ENCODE data around the gene BIRC3. TPM values are rescaled to one million over a fixed set of nuclear protein-coding genes. Genes with fewer than 3 reads are reported as not detected.
A peak's percentile ranks its signal among the peaks of the same experiment; 100 is the strongest.

Gene BIRC3
- total and polyA plus RNA-seq, 12 donors = 1.1 to 16.5 (median 5.4) TPM

DNA sequence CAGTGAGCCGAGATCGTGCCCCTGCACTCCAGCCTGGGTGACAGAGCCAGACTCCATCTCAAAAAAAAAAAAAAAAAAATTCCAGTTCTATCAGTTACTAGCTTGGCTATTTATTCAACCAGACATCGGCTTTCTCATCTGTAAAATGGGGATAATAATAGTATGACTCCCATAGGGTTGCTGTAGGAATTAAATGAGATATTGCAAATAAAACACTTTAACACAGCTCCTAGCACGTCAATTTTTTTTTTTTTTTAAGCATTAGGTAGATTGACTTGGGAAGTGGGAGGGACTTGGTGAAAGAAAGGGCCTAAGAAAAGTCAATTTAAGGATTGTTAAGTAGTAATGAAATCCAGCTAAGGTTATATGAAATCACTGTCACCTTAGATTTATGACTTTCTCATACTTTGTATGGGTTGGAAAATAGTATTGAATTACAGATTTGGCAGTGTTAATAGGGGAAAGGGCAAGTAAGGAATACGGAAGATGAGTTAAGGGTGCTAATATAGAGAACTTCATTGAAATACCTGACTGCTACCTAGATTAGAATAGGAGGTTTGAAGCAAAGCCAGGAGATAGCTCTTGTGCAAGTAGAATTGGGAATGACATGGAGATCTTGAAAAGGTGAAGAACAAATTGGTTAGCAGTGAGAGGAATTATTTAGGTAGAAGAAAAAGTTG lies 58.6 kb downstream of the BIRC3 start:
- no peak overlapping the region for H3K4me3 ChIP-seq
- ATAC-seq (no peak), DNase-seq (no peak)
- H3K4me1 ChIP-seq = no peaks in the 10 kb centered on the region
- no peak for TF ChIP-seq CTCF (IDR thresholded peaks at IDR 0.05)
- H3K36me3 ChIP-seq = peaks cover 0 to 62% (median 20%) of the 10 kb centered on the region in 9 donors
- H3K27me3 ChIP-seq = no peaks in the 10 kb centered on the region
- H3K27ac ChIP-seq = no peak overlapping the region
- no peaks in the 10 kb centered on the region for H3K9me3 ChIP-seq
- intact Hi-C loops (cut with DNase I) = no loop called here
- 88 to 93% methylated on average over 5 of the region's 5 CpGs for WGBS, 2 donors

- no peak for TF ChIP-seq CTCF (IDR thresholded peaks at IDR 0.05)
- WGBS, 2 donors = 84 to 85% methylated on average over 2 of the region's 2 CpGs
- no peak overlapping the region for H3K4me3 ChIP-seq
- H3K9me3 ChIP-seq = no peaks in the 10 kb centered on the region
- no peak for DNase-seq
- H3K36me3 ChIP-seq = peaks cover 0 to 74% (median 20%) of the 10 kb centered on the region in 9 donors
- peaks cover 0 to 5% (median 0%) of the 10 kb centered on the region in 9 donors for H3K4me1 ChIP-seq
- intact Hi-C loops (cut with DNase I) = no loop called here
- no peak for ATAC-seq
- no peak overlapping the region for H3K27ac ChIP-seq
- no peaks in the 10 kb centered on the region for H3K27me3 ChIP-seq
These were observed 60.6 kb downstream of the BIRC3 start for GRCh38 chr11:102377891-102378290.

DNA sequence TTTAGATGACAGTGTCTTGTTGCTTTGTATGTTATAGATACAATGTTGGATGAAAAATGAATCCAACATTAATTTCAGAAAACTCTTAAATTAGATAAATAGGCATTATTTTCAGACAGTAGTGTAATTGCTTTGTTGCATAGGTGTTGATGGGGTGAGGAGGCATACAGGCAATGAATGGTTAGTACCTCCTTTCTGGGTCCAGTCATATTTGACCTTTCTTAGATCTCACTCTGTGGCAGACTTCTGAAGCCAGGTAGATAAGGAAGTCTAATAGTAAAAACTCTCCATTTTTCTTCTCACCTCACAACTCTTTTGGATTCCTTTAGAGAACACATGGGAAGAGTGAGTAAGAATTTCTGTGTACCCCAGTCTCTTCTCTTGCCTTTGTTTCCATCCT lies 61.5 kb downstream of the BIRC3 start:
- ATAC-seq (no peak), DNase-seq (no peak)
- no peak for TF ChIP-seq CTCF (IDR thresholded peaks at IDR 0.05)
- Histone ChIP-seq H3K36me3 (peaks cover 0 to 74% (median 20%) of the 10 kb centered on the region in 9 donors), H3K27me3 (no peaks in the 10 kb centered on the region), H3K4me1 (peaks cover 0 to 14% (median 6%) of the 10 kb centered on the region in 9 donors), H3K4me3 (no peak overlapping the region), H3K9me3 (no peaks in the 10 kb centered on the region), H3K27ac (no peak overlapping the region)
- intact Hi-C loops (cut with DNase I) = no loop called here

GRCh38 chr11:102382384-102382783 lies 65.1 kb downstream of the BIRC3 start:
- no peak for DNase-seq

More at GRCh38 chr11:102382384-102382783, 65.1 kb downstream of the BIRC3 start:
- Histone ChIP-seq H3K9me3 (no peaks in the 10 kb centered on the region), H3K4me1 (peaks cover 0 to 34% (median 16%) of the 10 kb centered on the region in 9 donors), H3K4me3 (no peak overlapping the region), H3K27me3 (no peaks in the 10 kb centered on the region), H3K36me3 (peaks cover 0 to 81% (median 14%) of the 10 kb centered on the region in 9 donors), H3K27ac (no peak overlapping the region)
- ATAC-seq = peak in 1 of 8 donors; percentile 44
- intact Hi-C loops (cut with DNase I) = loop anchor here in 2 of 10 donors (5.0 to 10.0 kb wide), 2 partner anchors 70 to 72 kb away; partner anchors contain the start of gene TMEM123 (in 2 of the 2)
- 78 to 84% methylated on average over 3 of the region's 3 CpGs for WGBS, 2 donors
- TF ChIP-seq CTCF (IDR thresholded peaks at IDR 0.05) = no peak
